ENCODE measurements around the gene FILIP1L.
A peak's percentile ranks its signal among the peaks of the same experiment; 100 is the strongest.

Gene FILIP1L

GRCh38 chr3:99919694-99920093 is 194.6 kb downstream of the FILIP1L start:
- no peak for DNase-seq

DNA sequence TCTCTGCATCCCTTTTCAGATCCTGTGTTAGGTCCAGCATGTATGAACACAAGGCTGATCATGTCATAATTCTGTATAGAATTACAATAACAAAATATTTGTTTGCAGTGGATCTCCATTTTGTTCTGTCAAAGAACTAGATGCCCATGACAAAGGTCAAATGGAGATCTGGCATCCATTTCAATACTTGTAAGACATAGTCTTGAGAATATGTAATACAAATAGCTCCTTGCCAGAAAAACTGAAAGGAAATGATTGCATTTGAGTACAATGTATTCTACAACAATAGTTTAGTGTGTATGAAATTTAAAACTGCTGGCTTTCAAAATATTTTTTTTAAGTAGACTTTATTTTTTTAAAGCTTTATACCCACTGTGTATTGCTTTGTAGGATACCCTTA is 195.6 kb downstream of the FILIP1L start:
- no peak for DNase-seq

DNA sequence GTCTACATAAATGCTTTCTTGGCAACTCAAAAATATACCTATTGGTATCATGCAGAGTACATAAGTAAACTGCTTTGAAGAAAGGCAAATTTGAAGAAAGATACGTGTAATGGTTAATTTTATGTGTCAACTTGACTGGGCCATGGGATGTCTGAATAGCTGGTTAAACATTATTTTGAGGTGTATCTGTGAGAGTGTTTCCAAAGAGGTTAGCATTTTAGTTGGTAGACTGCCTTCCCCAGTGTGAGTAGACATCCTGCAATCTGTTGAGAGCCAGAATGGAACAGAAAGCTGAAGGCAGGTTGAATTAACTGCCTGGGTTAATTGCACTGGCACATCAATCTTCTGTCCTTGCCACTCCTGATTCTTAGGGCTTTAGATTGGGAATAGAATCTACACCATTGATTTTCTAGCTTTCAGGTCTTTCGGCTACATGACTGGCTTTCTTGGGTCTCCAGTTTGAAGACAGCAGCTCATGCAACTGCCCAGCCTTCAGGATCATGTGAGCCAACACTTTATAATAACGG is 198.3 kb downstream of the FILIP1L start:
- DNase-seq, result no peak

GRCh38 chr3:99911433-99911832 is 202.9 kb downstream of the FILIP1L start:
- no peak for DNase-seq

- DNase-seq, result no peak
Observed at GRCh38 chr3:99910752-99911290, 203.5 kb downstream of the FILIP1L start.

- no peak for DNase-seq
Observed at GRCh38 chr3:99909714-99910495, 204.4 kb downstream of the FILIP1L start.

DNA sequence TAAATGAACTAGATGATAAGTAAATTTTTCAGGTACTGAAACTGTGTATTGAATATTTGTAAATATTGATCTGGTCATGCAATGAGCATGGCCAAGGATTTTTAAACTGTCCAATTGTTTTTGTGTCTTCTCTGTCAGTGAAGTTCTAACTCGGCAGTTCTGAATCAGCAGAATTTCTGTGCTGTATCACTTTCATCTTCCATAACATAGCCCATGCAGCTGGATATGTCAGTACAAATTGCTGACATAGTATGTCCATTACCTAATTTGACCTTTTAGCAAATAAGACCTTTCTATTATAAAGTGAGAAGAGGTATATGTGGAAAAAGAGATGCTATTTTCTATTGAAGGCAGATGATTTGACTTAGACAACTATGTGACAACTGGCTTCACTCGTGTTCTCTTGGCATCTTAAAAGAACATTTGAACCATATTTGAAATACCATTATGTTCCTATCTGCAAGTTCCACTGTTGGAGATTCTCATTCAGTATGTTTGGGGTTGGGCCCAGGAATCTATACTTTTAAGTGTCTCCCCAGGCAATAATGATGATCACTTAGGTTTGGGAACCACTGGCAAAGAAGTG is 206.2 kb downstream of the FILIP1L start:
- DNase-seq, result no peak

DNA sequence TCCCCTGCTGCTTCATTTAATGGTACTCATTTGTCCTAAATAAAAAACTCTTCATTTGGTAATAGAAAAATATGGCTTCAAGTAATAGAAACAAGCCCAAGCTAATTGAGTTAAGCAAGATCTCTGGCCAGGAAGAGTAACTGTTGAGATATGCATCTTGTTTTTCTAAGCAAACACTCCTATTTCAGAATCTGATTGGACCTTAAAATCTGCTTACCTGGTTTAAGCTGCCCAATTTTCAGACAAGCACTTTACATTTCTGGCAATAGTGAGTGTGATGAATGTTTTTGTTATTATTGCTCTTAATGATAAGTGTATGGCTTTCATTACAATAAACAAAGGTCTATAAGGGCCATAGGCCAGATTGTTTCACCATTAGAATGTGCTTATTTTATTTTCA is 210.4 kb downstream of the FILIP1L start:
- DNase-seq, result no peak

DNA sequence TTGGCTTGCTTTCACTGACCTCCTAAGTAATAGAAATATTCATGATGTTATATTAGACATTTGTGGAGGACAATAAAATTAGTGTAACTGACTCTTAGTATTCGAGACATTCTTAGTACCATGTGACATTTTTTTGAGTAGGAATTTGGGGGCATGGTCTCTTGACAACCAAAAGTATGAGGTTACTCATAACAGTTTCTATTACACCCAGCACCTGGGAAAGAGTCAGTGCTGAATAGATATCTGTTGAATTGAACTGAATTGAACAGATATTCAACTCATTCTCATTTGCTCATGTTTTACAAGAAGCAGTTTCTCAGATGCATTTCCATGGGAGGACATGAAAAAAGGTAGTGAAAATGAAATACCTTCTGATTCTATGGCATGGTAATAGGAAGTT is 212.2 kb downstream of the FILIP1L start:
- DNase-seq, result no peak

- DNase-seq, result peak; percentile 62 to 82
Observed at GRCh38 chr3:99901200-99901926, 212.9 kb downstream of the FILIP1L start.

- no peak for DNase-seq
Observed at GRCh38 chr3:99900248-99900647, 214.1 kb downstream of the FILIP1L start.

DNA sequence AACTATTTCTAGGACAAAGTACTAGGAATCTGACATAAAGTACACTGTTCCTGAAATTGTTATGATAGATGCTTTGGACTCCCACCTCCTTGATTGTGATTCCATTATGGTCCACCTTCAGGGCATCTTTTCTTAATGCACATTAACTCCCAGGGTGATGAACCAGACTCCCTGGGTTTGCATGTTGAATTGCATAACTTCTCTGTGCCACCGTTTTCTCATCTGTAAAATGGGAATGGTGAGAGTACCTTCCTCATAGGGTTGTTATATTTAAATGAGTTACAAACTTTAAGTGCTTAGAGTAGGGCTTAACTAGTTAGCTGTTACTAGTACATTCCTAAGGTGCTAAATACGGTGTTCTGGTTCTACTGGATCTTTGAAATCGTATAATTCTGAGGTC is 214.7 kb downstream of the FILIP1L start:
- no peak for DNase-seq

DNA sequence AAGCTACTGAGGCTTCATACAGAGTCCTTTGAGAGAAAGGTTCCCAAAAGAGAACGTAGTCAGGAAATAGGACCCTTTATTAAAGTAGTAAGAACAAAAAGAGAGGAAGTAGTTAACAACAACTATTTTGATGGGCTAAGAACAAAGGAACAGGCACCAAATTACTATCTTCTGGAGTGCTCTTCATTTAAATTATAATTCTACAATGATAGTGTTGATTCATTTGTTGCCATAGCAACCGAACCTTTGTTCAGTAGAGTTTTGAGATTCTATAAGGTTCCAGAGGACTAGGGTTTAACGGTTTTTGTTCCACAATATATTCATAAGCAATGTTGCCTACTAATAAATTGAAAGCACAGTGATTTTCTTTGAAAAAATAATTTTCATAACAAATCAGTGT is 217.8 kb downstream of the FILIP1L start:
- peak in 1 of 2 donors; percentile 47 for DNase-seq

- DNase-seq, result peak; percentile 84 to 94
Observed at GRCh38 chr3:99895703-99896441, 218.4 kb downstream of the FILIP1L start.

DNA sequence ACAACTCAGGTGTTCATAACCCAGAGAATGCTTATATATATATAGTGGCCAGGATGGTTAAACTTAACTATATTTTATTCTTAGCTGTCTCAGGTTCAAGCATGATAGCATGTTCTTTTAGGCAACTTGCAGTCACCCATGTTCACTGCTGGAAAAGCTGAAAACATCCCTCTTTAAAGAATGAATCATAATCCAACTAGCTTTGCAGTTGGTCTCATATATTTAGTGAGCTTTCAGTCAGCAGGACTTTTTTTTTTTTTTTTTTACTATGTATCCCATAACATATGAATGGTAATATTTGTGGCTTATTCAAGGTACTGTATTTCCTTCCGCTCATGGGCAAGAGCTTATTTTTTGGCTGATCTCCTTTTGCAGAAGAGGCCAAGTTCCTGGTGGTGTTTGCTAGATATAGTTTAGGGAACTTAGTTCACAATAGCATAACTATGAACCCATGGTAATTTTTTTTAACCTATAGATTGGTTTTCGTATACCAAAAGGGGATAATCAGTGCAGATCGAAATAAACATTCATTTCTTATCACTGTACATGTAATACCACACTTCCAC is 219.1 kb downstream of the FILIP1L start:
- peak; percentile 55 to 59 for DNase-seq

DNA sequence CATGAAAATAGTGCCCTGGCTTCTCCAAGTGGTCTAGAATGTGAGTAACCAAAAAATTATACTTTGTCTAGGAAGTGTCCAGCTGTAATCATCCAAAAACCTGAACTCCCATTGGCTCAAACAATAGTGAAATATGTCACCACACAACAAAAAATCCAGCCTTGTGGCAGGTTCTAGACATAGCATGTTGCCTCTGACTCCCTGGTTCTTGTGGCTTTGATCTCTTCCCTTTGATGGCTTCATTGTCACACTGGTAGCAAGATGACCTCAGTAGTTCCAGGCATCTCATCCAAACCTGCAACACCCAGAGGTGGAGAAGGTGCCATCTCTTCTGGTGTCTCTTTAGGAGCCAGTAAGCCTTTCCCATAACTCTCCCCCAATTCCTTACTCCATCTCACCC is 222.0 kb downstream of the FILIP1L start:
- no peak for DNase-seq

- DNase-seq, result no peak
Observed at GRCh38 chr3:99891610-99892285, 222.6 kb downstream of the FILIP1L start.

GRCh38 chr3:99885851-99886250 is 228.4 kb downstream of the FILIP1L start:
- DNase-seq, result no peak

- DNase-seq, result no peak
Observed at GRCh38 chr3:99885085-99885484, 229.2 kb downstream of the FILIP1L start.

DNA sequence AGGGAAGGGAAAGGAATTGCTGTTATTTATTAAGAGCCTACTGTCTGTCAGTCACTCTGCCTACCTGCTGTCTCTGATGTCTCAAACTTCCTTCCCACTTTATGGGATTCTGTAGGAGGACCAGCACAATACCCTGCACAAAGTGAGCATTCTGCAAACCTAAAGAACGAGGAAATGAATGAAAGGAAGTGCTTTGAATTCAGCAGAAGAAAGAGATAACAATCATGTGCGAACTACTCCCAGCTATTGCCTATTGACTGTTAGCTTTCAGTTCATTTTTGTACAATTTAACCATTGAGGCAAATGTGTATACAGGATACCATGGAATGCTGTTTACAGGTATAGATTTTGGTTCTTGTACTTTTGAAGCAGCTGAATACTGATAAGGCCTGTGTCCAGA is 229.8 kb downstream of the FILIP1L start:
- DNase-seq, result no peak

DNA sequence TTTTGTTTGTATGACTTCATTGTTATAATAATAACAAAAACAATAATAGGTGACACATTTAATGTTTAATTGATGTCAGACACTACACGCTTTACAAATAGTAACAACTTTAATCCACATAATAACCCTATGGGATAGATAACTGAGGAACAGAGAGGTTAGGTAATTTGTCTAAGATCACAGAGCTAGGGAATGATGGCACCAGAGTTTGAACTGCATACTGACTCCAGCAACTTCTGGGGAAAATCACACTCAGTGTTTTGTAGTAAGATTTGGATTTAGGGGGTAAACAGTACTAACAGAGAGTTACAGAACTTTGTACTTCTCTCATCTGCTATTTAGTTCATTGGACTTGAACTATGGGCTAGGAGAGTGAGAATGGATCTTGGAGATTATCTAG is 230.6 kb downstream of the FILIP1L start:
- DNase-seq, result no peak

DNA sequence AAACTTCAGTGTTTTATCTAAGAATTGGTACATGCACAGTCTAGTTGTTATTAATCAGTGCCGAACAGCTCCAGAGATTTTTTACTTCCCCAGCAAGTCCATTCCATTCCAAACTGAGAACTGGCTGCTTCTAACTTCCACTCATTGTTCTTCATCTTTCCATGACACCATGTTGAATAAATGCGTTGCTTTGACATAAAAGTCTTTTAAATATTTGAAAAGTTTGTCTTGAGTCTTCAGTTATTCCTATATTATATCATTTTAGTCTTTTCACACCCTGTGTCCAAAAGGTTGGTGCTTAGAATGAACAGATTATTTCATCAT is 231.2 kb downstream of the FILIP1L start:
- DNase-seq, result no peak

Data from inflammatory macrophage (primary cell).